ENCODE data around the gene RASAL3. TPM values are rescaled to one million over a fixed set of nuclear protein-coding genes. Genes with fewer than 3 reads are reported as not detected.

RASAL3 gene
- polyA plus RNA-seq, 3 donors: 0.86 to 3.9 (median 3.3) TPM

- no peak overlapping the region for H3K27ac ChIP-seq (ENCODE audit: low read depth, low read length)
- 10 to 53% (median 30%) methylated on average over 38 to 44 of the region's 44 CpGs for WGBS, 3 donors
These were observed 11.2 kb downstream of the RASAL3 start for GRCh38 chr19:15453091-15453578.

GRCh38 chr19:15452111-15453047 lies 12.0 kb downstream of the RASAL3 start:
- 8 to 48% (median 39%) methylated on average over 33 to 37 of the region's 37 CpGs for WGBS, 3 donors
- H3K27ac ChIP-seq (ENCODE audit: low read depth, low read length): no peak overlapping the region

- no peak overlapping the region for H3K27ac ChIP-seq (ENCODE audit: low read depth, low read length)
- 86 to 100% (median 98%) methylated on average over 1 of the region's 1 CpG for WGBS, 3 donors
These were observed 13.8 kb downstream of the RASAL3 start for GRCh38 chr19:15450528-15450890.

- no peak within 1 kb of the TSS for H3K27ac ChIP-seq (ENCODE audit: low read depth, low read length)
- 3 to 4% (median 3%) methylated on average over 11 to 72 of the region's 77 CpGs for WGBS, 3 donors
These were observed 14.5 kb downstream of the RASAL3 start, which contains the start of gene WIZ for GRCh38 chr19:15449620-15450527. Gene WIZ, minus strand, starts transcription at chr19:15449956. Its CDS starts 1,649 bp downstream, at chr19:15448307.

- 5 to 7% (median 5%) methylated on average over 20 to 43 of the region's 43 CpGs for WGBS, 3 donors
- H3K27ac ChIP-seq (ENCODE audit: low read depth, low read length): no peak overlapping the region
These were observed 15.3 kb downstream of the RASAL3 start for GRCh38 chr19:15448778-15449619.

GRCh38 chr19:15448044-15448777 lies 16.1 kb downstream of the RASAL3 start:
- H3K27ac ChIP-seq (ENCODE audit: low read depth, low read length): no peak overlapping the region
- 55 to 64% (median 63%) methylated on average over 16 to 17 of the region's 17 CpGs for WGBS, 3 donors

- no peak overlapping the region for H3K27ac ChIP-seq (ENCODE audit: low read depth, low read length)
- 66 to 89% (median 85%) methylated on average over 4 of the region's 4 CpGs for WGBS, 3 donors
These were observed 17.3 kb downstream of the RASAL3 start for GRCh38 chr19:15447057-15447456.

- 59 to 77% (median 71%) methylated on average over 7 of the region's 7 CpGs for WGBS, 3 donors
These were observed 18.5 kb downstream of the RASAL3 start for GRCh38 chr19:15445807-15446376.

GRCh38 chr19:15445227-15445605 lies 19.1 kb downstream of the RASAL3 start:
- H3K27ac ChIP-seq (ENCODE audit: low read depth, low read length): no peak overlapping the region
- WGBS, 3 donors: 88 to 91% (median 89%) methylated on average over 9 of the region's 9 CpGs

More at GRCh38 chr19:15445807-15446376, 18.5 kb downstream of the RASAL3 start:
- no peak overlapping the region for H3K27ac ChIP-seq (ENCODE audit: low read depth, low read length)

GRCh38 chr19:15444505-15445226 lies 19.7 kb downstream of the RASAL3 start:
- H3K27ac ChIP-seq (ENCODE audit: low read depth, low read length): no peak overlapping the region
- WGBS, 3 donors: 87 to 90% (median 88%) methylated on average over 15 of the region's 15 CpGs

- WGBS, 3 donors: 62 to 82% (median 79%) methylated on average over 10 of the region's 10 CpGs
- no peak overlapping the region for H3K27ac ChIP-seq (ENCODE audit: low read depth, low read length)
These were observed 20.5 kb downstream of the RASAL3 start for GRCh38 chr19:15443838-15444237.

- WGBS, 3 donors: 90 to 99% (median 94%) methylated on average over 3 of the region's 3 CpGs
These were observed 21.0 kb downstream of the RASAL3 start for GRCh38 chr19:15443325-15443724.

GRCh38 chr19:15442142-15442920 lies 22.0 kb downstream of the RASAL3 start:
- whole genome bisulfite sequencing, 3 donors: 82 to 88% (median 85%) methylated on average over 9 to 13 of the region's 13 CpGs
- no peak overlapping the region for H3K27ac ChIP-seq (ENCODE audit: low read depth, low read length)

More at GRCh38 chr19:15443325-15443724, 21.0 kb downstream of the RASAL3 start:
- no peak overlapping the region for H3K27ac ChIP-seq (ENCODE audit: low read depth, low read length)

GRCh38 chr19:15441317-15441716 lies 23.0 kb downstream of the RASAL3 start:
- no peak overlapping the region for H3K27ac ChIP-seq (ENCODE audit: low read depth, low read length)
- WGBS, 3 donors: 77 to 86% (median 79%) methylated on average over 3 of the region's 3 CpGs

GRCh38 chr19:15439821-15440641 lies 24.3 kb downstream of the RASAL3 start:
- 88 to 92% (median 92%) methylated on average over 38 of the region's 38 CpGs for WGBS, 3 donors
- H3K27ac ChIP-seq (ENCODE audit: low read depth, low read length): no peak overlapping the region

Data from adipose tissue (tissue), 3 donors.